ENCODE data around the gene OR7G2.

OR7G2 gene

GRCh38 chr19:9107375-9107774, at the start of gene OR7G2:
Gene OR7G2, minus strand, starts transcription at chr19:9107475. Its CDS starts 4,232 bp downstream, at chr19:9103243.
- no peak for DNase-seq

- no peak for DNase-seq
Measured at GRCh38 chr19:9156304-9156703, 49.0 kb upstream of the OR7G2 start.

- no peak for DNase-seq
Measured at GRCh38 chr19:9155591-9155990, 48.3 kb upstream of the OR7G2 start.

- DNase-seq = no peak
Measured at GRCh38 chr19:9151367-9151766, 44.1 kb upstream of the OR7G2 start.

- no peak for DNase-seq
Measured at GRCh38 chr19:9150650-9151049, 43.4 kb upstream of the OR7G2 start.

GRCh38 chr19:9149997-9150396, 42.7 kb upstream of the OR7G2 start:
- DNase-seq = no peak

GRCh38 chr19:9148697-9149096, 41.4 kb upstream of the OR7G2 start:
- no peak for DNase-seq

- no peak for DNase-seq
Measured at GRCh38 chr19:9146882-9147281, 39.6 kb upstream of the OR7G2 start.

- no peak for DNase-seq
Measured at GRCh38 chr19:9144920-9145319, 37.6 kb upstream of the OR7G2 start.

GRCh38 chr19:9140159-9140874, 33.0 kb upstream of the OR7G2 start, which contains the start of gene ZNF317:
Gene ZNF317, plus strand, starts transcription at chr19:9140397. Its CDS starts 15,620 bp downstream, at chr19:9156017.
- peak; percentile 59 to 91 for DNase-seq

- peak in 1 of 2 experiments; percentile 1 for DNase-seq
Measured at GRCh38 chr19:9139609-9140158, 32.4 kb upstream of the OR7G2 start.

- no peak for DNase-seq
Measured at GRCh38 chr19:9132422-9132821, 25.1 kb upstream of the OR7G2 start.

GRCh38 chr19:9130965-9131364, 23.7 kb upstream of the OR7G2 start:
- DNase-seq = no peak

GRCh38 chr19:9128171-9128570, 20.9 kb upstream of the OR7G2 start:
- no peak for DNase-seq

GRCh38 chr19:9126900-9127405, 19.7 kb upstream of the OR7G2 start, which contains the start of gene OR7G3:
Gene OR7G3, minus strand, starts transcription at chr19:9126950. Its CDS starts 0 bp downstream, at chr19:9126950.
- DNase-seq = no peak

- no peak for DNase-seq
Measured at GRCh38 chr19:9116547-9116946, 9.3 kb upstream of the OR7G2 start.

GRCh38 chr19:9115307-9115813, 8.1 kb upstream of the OR7G2 start, which contains the start of gene OR7G1:
Gene OR7G1, minus strand, starts transcription at chr19:9115763. Its CDS starts 0 bp downstream, at chr19:9115763.
- no peak for DNase-seq

- DNase-seq = no peak
Measured at GRCh38 chr19:9109959-9110358, 2.7 kb upstream of the OR7G2 start.

GRCh38 chr19:9086761-9087160, 20.5 kb downstream of the OR7G2 start, which contains the start of gene OR1M1:
Gene OR1M1, plus strand, starts transcription at chr19:9087061. Its CDS starts 6,184 bp downstream, at chr19:9093245.
- DNase-seq = no peak

- no peak for DNase-seq
Measured at GRCh38 chr19:9078651-9079050, 28.6 kb downstream of the OR7G2 start.

GRCh38 chr19:9076901-9077300, 30.4 kb downstream of the OR7G2 start:
- DNase-seq = no peak

- DNase-seq = no peak
Measured at GRCh38 chr19:9075064-9075949, 32.0 kb downstream of the OR7G2 start.

GRCh38 chr19:9073806-9074205, 33.5 kb downstream of the OR7G2 start:
- no peak for DNase-seq

Measured in NCI-H526 (cell line).